Measurements from ENCODE around the gene MBLAC2. TPM values are rescaled to one million over a fixed set of nuclear protein-coding genes. Genes with fewer than 3 reads are reported as not detected.

MBLAC2 gene
- polyA plus RNA-seq (2011; rRNA removed) (1.7 and 2.7 TPM in 2 replicates), polyA minus RNA-seq (2011; rRNA and poly(A)+ RNA removed) (1.8 and 2.0 TPM in 2 replicates)

DNA sequence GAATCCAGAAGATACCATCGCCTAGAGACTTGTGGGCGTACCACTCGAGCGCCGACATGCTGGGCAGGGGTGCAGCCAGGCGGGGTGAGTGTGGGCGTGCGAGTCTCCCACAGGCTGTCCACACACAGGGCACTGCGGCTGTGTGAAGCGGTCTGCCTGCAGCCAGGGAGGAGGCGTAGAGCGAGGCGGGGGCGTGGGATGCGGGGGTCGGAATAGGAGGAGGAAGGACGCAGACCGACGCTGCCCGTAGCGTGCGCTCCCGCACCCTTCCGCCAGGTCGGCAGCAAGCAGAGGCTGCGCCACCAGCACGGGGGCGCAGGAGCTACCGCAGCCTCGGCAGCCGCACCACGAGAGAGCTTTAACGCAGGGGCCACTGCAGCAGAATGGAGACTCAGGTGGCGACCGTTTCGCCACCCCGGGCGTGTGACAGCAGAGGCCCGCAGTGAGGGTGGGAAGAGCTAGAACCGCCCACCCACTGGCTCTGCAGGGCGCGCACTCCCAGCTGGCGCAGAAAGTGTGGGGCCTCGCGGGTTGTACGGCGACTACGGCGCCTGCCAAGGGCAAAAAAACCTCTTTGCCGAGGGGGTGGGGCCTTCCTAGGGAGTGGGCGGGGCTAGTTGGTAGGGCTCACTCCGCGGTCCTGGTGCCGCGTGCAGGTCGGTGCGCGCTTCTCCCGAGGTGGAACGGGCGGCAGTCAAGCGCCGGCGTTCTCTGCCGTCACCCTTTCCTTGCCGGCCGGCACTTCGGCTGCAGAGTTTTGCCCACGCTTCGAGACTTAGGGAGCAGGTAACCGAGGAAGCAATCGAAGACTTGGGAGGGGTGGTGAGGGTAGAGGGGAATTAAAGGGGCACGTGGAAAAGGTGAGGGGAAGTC, at the start of gene MBLAC2, which contains the start of gene POLR3G:
TSS of gene MBLAC2 (minus strand) at position 537 of the 873 bp plus-strand sequence. CDS start at position 58, 479 bp downstream.
TSS of gene POLR3G (plus strand) at position 630 of the 873 bp plus-strand sequence. CDS start 10,704 bp downstream, outside the sequence.
- Histone ChIP-seq H3K4me3 (ENCODE audit: low read depth, low read length) (peak within 1 kb of the TSS; percentile 74), H3K36me3 (ENCODE audit: control insufficient read depth, insufficient read depth, low read length) (no peaks in the 10 kb centered on the region), H3K27me3 (ENCODE audit: control insufficient read depth, insufficient read depth, low read length) (no peaks in the 10 kb centered on the region)
- ChIA-PET CTCF (interaction anchor here (1.0 to 1.6 kb wide), 6 partner anchors 8 to 65 kb away, joined by 3 to 4 read pairs (median 3); partner anchors contain the start of gene CETN3), POLR2A (no interaction called here)
- DNase-seq (ENCODE audit: low read depth): peak; percentile 34
- TF ChIP-seq, protein P1, sequence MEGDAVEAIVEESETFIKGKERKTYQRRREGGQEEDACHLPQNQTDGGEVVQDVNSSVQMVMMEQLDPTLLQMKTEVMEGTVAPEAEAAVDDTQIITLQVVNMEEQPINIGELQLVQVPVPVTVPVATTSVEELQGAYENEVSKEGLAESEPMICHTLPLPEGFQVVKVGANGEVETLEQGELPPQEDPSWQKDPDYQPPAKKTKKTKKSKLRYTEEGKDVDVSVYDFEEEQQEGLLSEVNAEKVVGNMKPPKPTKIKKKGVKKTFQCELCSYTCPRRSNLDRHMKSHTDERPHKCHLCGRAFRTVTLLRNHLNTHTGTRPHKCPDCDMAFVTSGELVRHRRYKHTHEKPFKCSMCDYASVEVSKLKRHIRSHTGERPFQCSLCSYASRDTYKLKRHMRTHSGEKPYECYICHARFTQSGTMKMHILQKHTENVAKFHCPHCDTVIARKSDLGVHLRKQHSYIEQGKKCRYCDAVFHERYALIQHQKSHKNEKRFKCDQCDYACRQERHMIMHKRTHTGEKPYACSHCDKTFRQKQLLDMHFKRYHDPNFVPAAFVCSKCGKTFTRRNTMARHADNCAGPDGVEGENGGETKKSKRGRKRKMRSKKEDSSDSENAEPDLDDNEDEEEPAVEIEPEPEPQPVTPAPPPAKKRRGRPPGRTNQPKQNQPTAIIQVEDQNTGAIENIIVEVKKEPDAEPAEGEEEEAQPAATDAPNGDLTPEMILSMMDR (IDR thresholded peaks at IDR 0.05; ENCODE audit: insufficient read depth, low read depth, low read length): peak; percentile 69

DNA sequence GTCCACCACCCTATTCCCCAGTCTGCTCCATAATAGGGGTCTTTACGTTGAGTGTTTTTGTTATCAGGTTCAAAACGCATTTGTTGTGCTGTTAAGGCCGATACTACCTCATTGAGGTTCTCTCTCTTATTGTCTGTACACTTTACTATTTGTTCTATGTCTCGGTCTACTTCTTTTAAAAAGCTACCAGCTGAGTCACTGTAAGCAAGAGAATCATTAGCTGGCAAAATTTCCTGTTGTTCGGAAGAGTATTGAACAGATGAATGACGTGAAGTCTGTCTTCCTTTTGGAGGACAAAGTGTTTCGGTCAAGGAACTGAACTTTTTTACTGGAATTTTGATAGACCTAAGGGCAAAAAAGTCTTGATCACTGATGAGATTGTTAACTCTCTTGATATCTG, 44.5 kb upstream of the MBLAC2 start:
- H3K27me3 ChIP-seq (ENCODE audit: control insufficient read depth, insufficient read depth, low read length): no peaks in the 10 kb centered on the region
- TF ChIP-seq, protein P1 (IDR thresholded peaks at IDR 0.05; ENCODE audit: insufficient read depth, low read depth, low read length): no peak
- H3K36me3 ChIP-seq (ENCODE audit: control insufficient read depth, insufficient read depth, low read length): peaks cover 3% of the 10 kb centered on the region
- CTCF ChIA-PET: no interaction called here
- no peak for DNase-seq (ENCODE audit: low read depth)
- H3K4me3 ChIP-seq (ENCODE audit: low read depth, low read length): no peak overlapping the region
- POLR2A ChIA-PET: no interaction called here

GRCh38 chr5:90518661-90519060, 44.1 kb upstream of the MBLAC2 start:
- POLR2A ChIA-PET: no interaction called here
- DNase-seq (ENCODE audit: low read depth): no peak
- no peaks in the 10 kb centered on the region for H3K27me3 ChIP-seq (ENCODE audit: control insufficient read depth, insufficient read depth, low read length)
- CTCF ChIA-PET: no interaction called here
- H3K4me3 ChIP-seq (ENCODE audit: low read depth, low read length): no peak overlapping the region
- TF ChIP-seq, protein P1 (IDR thresholded peaks at IDR 0.05; ENCODE audit: insufficient read depth, low read depth, low read length): no peak
- peaks cover 3% of the 10 kb centered on the region for H3K36me3 ChIP-seq (ENCODE audit: control insufficient read depth, insufficient read depth, low read length)

DNA sequence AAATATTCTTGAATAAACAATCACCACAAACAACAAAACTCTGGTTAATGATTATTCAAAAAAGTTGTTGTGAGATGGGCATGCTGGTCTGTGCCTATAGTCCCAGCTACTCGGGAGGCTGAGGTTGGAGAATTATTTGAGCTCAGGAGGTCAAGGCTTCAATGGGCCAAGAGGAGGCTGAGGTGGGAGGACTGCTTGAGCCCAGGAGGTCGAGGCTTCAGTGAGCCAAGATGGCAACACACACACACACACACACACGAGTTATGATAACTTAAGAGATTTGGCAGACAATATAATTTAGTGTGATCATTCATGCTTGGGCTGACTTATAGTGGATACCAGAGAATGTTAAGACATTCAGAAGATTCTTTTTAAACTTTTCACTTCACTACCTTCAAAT, 39.9 kb upstream of the MBLAC2 start:
- no peaks in the 10 kb centered on the region for H3K36me3 ChIP-seq (ENCODE audit: control insufficient read depth, insufficient read depth, low read length)
- DNase-seq (ENCODE audit: low read depth): no peak
- H3K4me3 ChIP-seq (ENCODE audit: low read depth, low read length): no peak overlapping the region
- CTCF ChIA-PET: no interaction called here
- POLR2A ChIA-PET: no interaction called here
- no peaks in the 10 kb centered on the region for H3K27me3 ChIP-seq (ENCODE audit: control insufficient read depth, insufficient read depth, low read length)
- TF ChIP-seq, protein P1 (IDR thresholded peaks at IDR 0.05; ENCODE audit: insufficient read depth, low read depth, low read length): no peak

DNA sequence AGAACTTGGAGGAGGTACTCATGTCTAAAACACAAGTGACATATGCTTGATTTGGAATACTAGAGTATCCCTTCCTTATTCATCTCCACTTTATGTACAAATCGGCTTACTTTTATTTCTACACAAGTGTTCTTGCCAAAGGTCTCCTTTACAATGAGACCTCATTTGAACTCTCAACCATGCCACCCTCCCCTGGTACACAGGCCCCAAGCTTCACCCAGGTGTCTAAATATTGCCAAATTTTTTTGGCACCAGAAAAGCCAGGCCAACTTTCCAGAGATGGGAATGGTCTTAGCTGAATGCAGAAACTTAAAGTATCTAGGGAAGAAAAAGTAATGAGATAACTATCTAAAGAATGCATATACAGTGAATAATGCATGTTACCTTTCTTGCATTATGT, 35.9 kb upstream of the MBLAC2 start:
- no peaks in the 10 kb centered on the region for H3K27me3 ChIP-seq (ENCODE audit: control insufficient read depth, insufficient read depth, low read length)
- H3K4me3 ChIP-seq (ENCODE audit: low read depth, low read length): no peak overlapping the region
- CTCF ChIA-PET: interaction anchor here (0.9 to 1.5 kb wide), 2 partner anchors 19 to 33 kb away, joined by 3 to 4 read pairs; partner anchors contain the start of gene LYSMD3
- H3K36me3 ChIP-seq (ENCODE audit: control insufficient read depth, insufficient read depth, low read length): no peaks in the 10 kb centered on the region
- POLR2A ChIA-PET: no interaction called here
- no peak for DNase-seq (ENCODE audit: low read depth)
- TF ChIP-seq, protein P1 (IDR thresholded peaks at IDR 0.05; ENCODE audit: insufficient read depth, low read depth, low read length): no peak
